HG03135 (cell line): Measurements from ENCODE around the gene IRF8.

Experiments
- ATAC-seq: cut with Tn5 transposase; IDR thresholded peaks from one replicate; pipeline ENCODE4 v1.9.1; 2021; ENCODE audit warnings: mild to moderate bottlenecking, moderate library complexity; ENCODE audit not compliant: unreplicated experiment

IRF8 gene

GRCh38 chr16:85950136-85950918 is 51.4 kb downstream of the IRF8 start:
- ATAC-seq: no peak

GRCh38 chr16:85952197-85952596 is 53.2 kb downstream of the IRF8 start:
- ATAC-seq: no peak

GRCh38 chr16:85952811-85953210 is 53.8 kb downstream of the IRF8 start:
- no peak for ATAC-seq

- no peak for ATAC-seq
These were observed 56.1 kb downstream of the IRF8 start for GRCh38 chr16:85954927-85955519.

- ATAC-seq: no peak
These were observed 56.6 kb downstream of the IRF8 start for GRCh38 chr16:85955566-85955965.

GRCh38 chr16:85956426-85956825 is 57.5 kb downstream of the IRF8 start:
- no peak for ATAC-seq

GRCh38 chr16:85958731-85959130 is 59.8 kb downstream of the IRF8 start:
- ATAC-seq: no peak

- no peak for ATAC-seq
These were observed 60.7 kb downstream of the IRF8 start for GRCh38 chr16:85959686-85960085.

GRCh38 chr16:85960486-85961046 is 61.6 kb downstream of the IRF8 start:
- no peak for ATAC-seq

GRCh38 chr16:85961988-85962915 is 63.3 kb downstream of the IRF8 start:
- ATAC-seq: no peak

- no peak for ATAC-seq
These were observed 64.9 kb downstream of the IRF8 start for GRCh38 chr16:85963753-85964285.

GRCh38 chr16:85965125-85965524 is 66.2 kb downstream of the IRF8 start:
- ATAC-seq: no peak

- no peak for ATAC-seq
These were observed 68.1 kb downstream of the IRF8 start for GRCh38 chr16:85967111-85967510.

- ATAC-seq: no peak
These were observed 69.3 kb downstream of the IRF8 start for GRCh38 chr16:85968041-85968920.

- ATAC-seq: no peak
These were observed 70.2 kb downstream of the IRF8 start for GRCh38 chr16:85969159-85969558.

- no peak for ATAC-seq
These were observed 70.6 kb downstream of the IRF8 start for GRCh38 chr16:85969591-85969990.

GRCh38 chr16:85970016-85970733 is 71.2 kb downstream of the IRF8 start:
- ATAC-seq: no peak

- ATAC-seq: no peak
These were observed 71.8 kb downstream of the IRF8 start for GRCh38 chr16:85970738-85971137.
